SK-N-SH (cell line): Measurements from ENCODE around the gene MBIP. TPM values are rescaled to one million over a fixed set of nuclear protein-coding genes. Genes with fewer than 3 reads are reported as not detected.

Source experiments
- CTCF ChIA-PET: fragments of 300-600, 350-600 bp; formaldehyde crosslinking; extraction: SDS; loops from one replicate; lab custom pipeline; 2021; lab: Yijun Ruan, JAX
- POLR2A ChIA-PET: fragments of 350-600 bp; sonication (Branson Sonifier 250); formaldehyde crosslinking; extraction: SDS; loops from one replicate; lab custom pipeline; 2020; ENCODE audit warnings: antibody characterized with exemption, inconsistent platforms; lab: Yijun Ruan, JAX
- DNase-seq: peaks from one replicate; pipeline ENCODE4 v3.0.0; 2012
- H2AFZ ChIP-seq: fragments of 200-600 bp; sonication (generic); 2 replicates; pipeline ENCODE4 v1.8.1; 2016; ENCODE audit warnings: antibody characterized with exemption, mild to moderate bottlenecking, low read depth
- H3F3A ChIP-seq: fragments of 200-600 bp; sonication (generic); replicated peaks from 2 replicates; pipeline ENCODE3; 2016; ENCODE audit warnings: antibody characterized with exemption, mild to moderate bottlenecking; ENCODE audit not compliant: insufficient read depth
- H3K27ac ChIP-seq, 2 experiments: fragments of 200-500 bp in 1 of 2; fragments of 200-600 bp in 1 of 2; sonication (Bioruptor generic) in 1 of 2; sonication (generic), shearing (Covaris generic) in 1 of 2; 2 replicates each; pipeline versions ENCODE4 v1.5.1 to v1.6.1; 2014 to 2016; ENCODE audit warnings: low read depth in 2 of 2, inconsistent platforms in 1 of 2, low read length in 1 of 2, mild to moderate bottlenecking in 1 of 2, mixed read lengths in 1 of 2
- H3K27me3 ChIP-seq: fragments of 200-600 bp; sonication (generic), shearing (Covaris generic); 2 replicates; pipeline ENCODE4 v1.6.1; 2016; ENCODE audit warnings: mixed run types; ENCODE audit not compliant: insufficient read depth
- H3K36me3 ChIP-seq, 2 experiments: fragments of 200-500 bp in 1 of 2; fragments of 200-600 bp in 1 of 2; sonication (Bioruptor generic) in 1 of 2; sonication (generic) in 1 of 2; replicated peaks in 1 of 2; 2 replicates each; pipeline versions ENCODE3 to v1.5.1; 2014 to 2016; ENCODE audit warnings: low read length in 1 of 2, mild to moderate bottlenecking in 1 of 2; ENCODE audit not compliant: insufficient read depth in 2 of 2, control insufficient read depth in 1 of 2
- H3K4me1 ChIP-seq, 2 experiments: fragments of 200-500 bp in 1 of 2; fragments of 200-600 bp in 1 of 2; sonication (Bioruptor generic) in 1 of 2; sonication (generic), shearing (Covaris generic) in 1 of 2; 2 replicates each; pipeline versions ENCODE4 v1.5.1 to v1.6.1; 2014 to 2016; ENCODE audit warnings: low read depth in 1 of 2, low read length in 1 of 2, mixed run types in 1 of 2; ENCODE audit not compliant: insufficient read depth in 2 of 2, control insufficient read depth in 1 of 2
- H3K4me2 ChIP-seq: fragments of 200-600 bp; sonication (generic), shearing (Covaris generic); 2 replicates; pipeline ENCODE4 v1.6.1; 2017; ENCODE audit warnings: mixed run types
- H3K4me3 ChIP-seq, 2 experiments: fragments of 200-500 bp in 1 of 2; fragments of 200-600 bp in 1 of 2; sonication (Bioruptor generic) in 1 of 2; sonication (generic), shearing (Covaris generic) in 1 of 2; 2 replicates each; pipeline versions ENCODE4 v1.5.1 to v1.8.1; 2014 to 2016; ENCODE audit warnings: low read depth in 2 of 2, inconsistent platforms in 1 of 2, low read length in 1 of 2, mild to moderate bottlenecking in 1 of 2, mixed read lengths in 1 of 2, moderate library complexity in 1 of 2
- H3K79me2 ChIP-seq: fragments of 200-600 bp; sonication (generic); 2 replicates; pipeline ENCODE4 v1.8.1; 2017; ENCODE audit warnings: mild to moderate bottlenecking; ENCODE audit not compliant: insufficient read depth
- H3K9ac ChIP-seq: fragments of 200-600 bp; sonication (generic); 2 replicates; pipeline ENCODE4 v1.6.1; 2017; ENCODE audit warnings: mixed run types
- H3K9me2 ChIP-seq: fragments of 200-600 bp; sonication (generic); 2 replicates; pipeline ENCODE4 v1.6.1; 2017; ENCODE audit warnings: mixed run types
- H3K9me3 ChIP-seq: fragments of 200-600 bp; sonication (generic); 2 replicates; pipeline ENCODE4 v1.6.1; 2017; ENCODE audit warnings: mixed run types, mild to moderate bottlenecking, moderate library complexity
- H4K20me1 ChIP-seq: fragments of 200-600 bp; sonication (generic); 2 replicates; pipeline ENCODE4 v1.6.1; 2017; ENCODE audit warnings: mild to moderate bottlenecking, mixed run types; ENCODE audit not compliant: insufficient read depth
- CTCF ChIP-seq: fragments of 200-600 bp; sonication (generic); IDR thresholded peaks from 2 replicates; pipeline ENCODE4 v1.6.1; 2017; ENCODE audit warnings: antibody characterized with exemption, mild to moderate bottlenecking, moderate library complexity
- EP300 ChIP-seq, 2 experiments: IDR thresholded peaks; 2 replicates each; pipeline versions ENCODE4 v1.4.0 to v1.6.1; 2012; ENCODE audit warnings: borderline replicate concordance in 1 of 2, low read depth in 1 of 2, low read length in 1 of 2
- EZH2phosphoT487 ChIP-seq: fragments of 200-600 bp; sonication (generic); IDR thresholded peaks from 2 replicates; pipeline ENCODE4 v1.6.1; 2017; ENCODE audit warnings: low read depth, mixed run types, mild to moderate bottlenecking, antibody characterized with exemption, moderate library complexity, borderline replicate concordance
- FOSL2 ChIP-seq: IDR thresholded peaks from 2 replicates; pipeline ENCODE4 v1.4.0; 2012; ENCODE audit warnings: low read depth, mild to moderate bottlenecking, moderate library complexity, borderline replicate concordance
- FOXJ3 ChIP-seq: sonication (generic); formaldehyde crosslinking; IDR thresholded peaks from 2 replicates; pipeline ENCODE4 v1.5.1; 2020; ENCODE audit warnings: mild to moderate bottlenecking, missing genetic modification reagents
- FOXM1 ChIP-seq: IDR thresholded peaks from 2 replicates; pipeline ENCODE4 v1.4.0; 2012; ENCODE audit warnings: low read depth, mild to moderate bottlenecking
- IRF3 ChIP-seq: fragments of 150-350 bp; IDR thresholded peaks from 2 replicates; pipeline ENCODE4 v1.6.1; 2016; ENCODE audit warnings: mild to moderate bottlenecking, low read depth, low read length
- JUND ChIP-seq: IDR thresholded peaks from 2 replicates; pipeline ENCODE4 v1.4.0; 2012
- MEF2A ChIP-seq: IDR thresholded peaks from 2 replicates; pipeline ENCODE4 v1.4.0; 2012; ENCODE audit warnings: low read depth, borderline replicate concordance
- MXI1 ChIP-seq: IDR thresholded peaks from 2 replicates; pipeline ENCODE4 v1.6.1; 2012; ENCODE audit warnings: mild to moderate bottlenecking, low read depth, low read length, improper control_type of control experiment
- NFIC ChIP-seq: IDR thresholded peaks from 2 replicates; pipeline ENCODE4 v1.4.0; 2012; ENCODE audit warnings: borderline replicate concordance
- NRF1 ChIP-seq: IDR thresholded peaks from 2 replicates; pipeline ENCODE4 v1.6.1; 2012; ENCODE audit warnings: low read depth, mild to moderate bottlenecking, low read length
- PBX3 ChIP-seq: IDR thresholded peaks from 2 replicates; pipeline ENCODE4; 2012
- RCOR1 ChIP-seq: fragments of 150-350 bp; IDR thresholded peaks from 2 replicates; pipeline ENCODE4 v1.6.1; 2017; ENCODE audit warnings: antibody characterized with exemption, low read length
- RFX5 ChIP-seq: IDR thresholded peaks from 2 replicates; pipeline ENCODE4 v1.6.1; 2012; ENCODE audit warnings: mild to moderate bottlenecking, improper control_type of control experiment, low read length
- RXRA ChIP-seq: IDR thresholded peaks from 2 replicates; pipeline ENCODE4 v1.4.0; 2012; ENCODE audit warnings: low read depth, mild to moderate bottlenecking, borderline replicate concordance
- SMC3 ChIP-seq: IDR thresholded peaks from 2 replicates; pipeline ENCODE4 v1.6.1; 2012; ENCODE audit warnings: low read depth, low read length, improper control_type of control experiment
- TCF12 ChIP-seq: IDR thresholded peaks from 2 replicates; pipeline ENCODE4 v1.4.0; 2012
- TEAD4 ChIP-seq: IDR thresholded peaks from 2 replicates; pipeline ENCODE4 v1.4.0; 2012; ENCODE audit warnings: mild to moderate bottlenecking, borderline replicate concordance; ENCODE audit not compliant: insufficient read depth
- USF2 ChIP-seq: fragments of 150-350 bp; IDR thresholded peaks from 2 replicates; pipeline ENCODE4 v1.6.1; 2017; ENCODE audit warnings: antibody characterized with exemption, low read length, low read depth, borderline replicate concordance
- YY1 ChIP-seq: IDR thresholded peaks from 2 replicates; pipeline ENCODE4 v1.4.0; 2012; ENCODE audit warnings: low read depth, mild to moderate bottlenecking
- WGBS: methylation state at CpG from one replicate; pipeline ENCODE4 v1.1.6; 2017; ENCODE audit warnings: low lambda C conversion rate; 5-methylcytosine and 5-hydroxymethylcytosine counted together
- polyA plus RNA-seq, 3 experiments: library from polyadenylated mRNA; depleted of rRNA; stranded (reverse); fragments of >200 nt; gene quantifications; 2 replicates each; pipeline ENCODE4 v1.2.3, GENCODE V29; 2012
- TF ChIP-seq, protein P1 (sequence below): IDR thresholded peaks from 2 replicates; pipeline ENCODE4 v1.4.0; 2012; ENCODE audit warnings: low read depth

Gene MBIP
- polyA plus RNA-seq, 1 of the 3 experiments (the other 2 are of a cell fraction) = 11.5 TPM

GRCh38 chr14:36313898-36314297 lies 6.5 kb downstream of the MBIP start (continued):
- TF ChIP-seq RFX5 (no peak), JUND (no peak)
- TF ChIP-seq, all 33 proteins: peak for 0

GRCh38 chr14:36313206-36313605 lies 7.2 kb downstream of the MBIP start:
- Histone ChIP-seq H3F3A (peaks cover 3% of the 10 kb centered on the region), H3K9ac (no peak overlapping the region), H3K36me3 (peaks cover 49 to 58% of the 10 kb centered on the region in 2 experiments), H3K27me3 (no peaks in the 10 kb centered on the region), H3K4me1 (peaks cover 0 to 10% of the 10 kb centered on the region in 2 experiments; a peak in 2 of 4 replicates), H2AFZ (no peak overlapping the region), H4K20me1 (peaks cover 27% of the 10 kb centered on the region), H3K9me3 (no peaks in the 10 kb centered on the region), H3K4me2 (no peak overlapping the region), H3K9me2 (no peaks in the 10 kb centered on the region), H3K27ac (no peak overlapping the region), H3K4me3 (no peak overlapping the region), H3K79me2 (peaks cover 41% of the 10 kb centered on the region)
- no peak for DNase-seq
- POLR2A ChIA-PET = no interaction called here
- WGBS = 100% methylated on average over 2 of the region's 2 CpGs
- no peak for TF ChIP-seq EP300 (IDR thresholded peaks at IDR 0.05; ENCODE audit: borderline replicate concordance in 1 of 2, low read depth in 1 of 2, low read length in 1 of 2)
- TF ChIP-seq RFX5 = no peak
- no peak for TF ChIP-seq RCOR1
- TF ChIP-seq NRF1 = no peak
- TF ChIP-seq, protein P1, sequence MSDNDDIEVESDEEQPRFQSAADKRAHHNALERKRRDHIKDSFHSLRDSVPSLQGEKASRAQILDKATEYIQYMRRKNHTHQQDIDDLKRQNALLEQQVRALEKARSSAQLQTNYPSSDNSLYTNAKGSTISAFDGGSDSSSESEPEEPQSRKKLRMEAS = no peak
- no peak for TF ChIP-seq FOXM1
- no peak for TF ChIP-seq EZH2phosphoT487
- TF ChIP-seq MXI1 = no peak
- no peak for TF ChIP-seq FOSL2
- TF ChIP-seq YY1 = no peak
- no peak for TF ChIP-seq JUND
- TF ChIP-seq SMC3 = no peak
- TF ChIP-seq RXRA = no peak
- TF ChIP-seq FOXJ3 = no peak
- CTCF ChIA-PET = interaction anchor here (0.6 to 1.4 kb wide), 5 partner anchors 8 to 32 kb away, joined by 3 to 4 read pairs (median 3); no protein-coding TSS in a partner anchor

DNA sequence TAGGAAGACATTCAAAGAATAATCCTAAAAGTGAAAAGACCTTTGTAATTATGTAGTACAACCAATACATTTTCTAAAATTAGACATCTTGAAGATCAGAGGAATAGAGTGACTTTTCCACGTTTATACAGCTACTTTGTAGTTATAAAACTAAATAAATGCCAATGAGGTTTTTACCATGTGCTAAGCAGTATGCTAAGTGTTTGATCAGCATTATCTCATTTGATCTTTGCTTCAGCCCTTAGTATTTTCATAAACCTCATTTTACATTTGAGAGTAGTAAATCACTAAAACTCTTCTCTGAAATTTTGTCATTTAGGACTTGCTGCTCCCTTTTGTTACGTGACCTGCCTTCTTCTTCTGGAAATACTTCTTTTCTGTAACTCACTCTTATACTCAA lies 13.6 kb downstream of the MBIP start:
- no peaks in the 10 kb centered on the region for H3K79me2 ChIP-seq
- no peaks in the 10 kb centered on the region for H3K9me3 ChIP-seq
- DNase-seq = no peak
- peaks cover 74 to 80% of the 10 kb centered on the region in 2 experiments for H3K36me3 ChIP-seq
- no peak overlapping the region for H2AFZ ChIP-seq
- ChIA-PET POLR2A (no interaction called here), CTCF (interaction anchor here (1.1 kb wide), 1 partner anchor 424 kb away, joined by 3 read pairs; no protein-coding TSS in a partner anchor)
- WGBS = 80% methylated on average over 2 of the region's 2 CpGs
- H3F3A ChIP-seq = no peaks in the 10 kb centered on the region
- no peaks in the 10 kb centered on the region for H3K9me2 ChIP-seq
- no peaks in the 10 kb centered on the region for H3K27me3 ChIP-seq
- no peaks in the 10 kb centered on the region for H3K4me1 ChIP-seq
- H4K20me1 ChIP-seq = no peaks in the 10 kb centered on the region
- no peak overlapping the region for H3K27ac ChIP-seq
- no peak overlapping the region for H3K9ac ChIP-seq
- H3K4me2 ChIP-seq = no peak overlapping the region
- H3K4me3 ChIP-seq = no peak overlapping the region
- TF ChIP-seq PBX3 (no peak), NFIC (no peak), RFX5 (no peak), TEAD4 (no peak), TCF12 (no peak), FOXM1 (no peak), EP300 (IDR thresholded peaks at IDR 0.05; ENCODE audit: borderline replicate concordance in 1 of 2, low read depth in 1 of 2, low read length in 1 of 2) (no peak), CTCF (no peak), IRF3 (no peak), JUND (no peak), MEF2A (no peak), EZH2phosphoT487 (no peak), USF2 (no peak)
